SK-N-SH (cell line): ENCODE measurements around the gene TDO2. TPM values are rescaled to one million over a fixed set of nuclear protein-coding genes. Genes with fewer than 3 reads are reported as not detected.

ENCODE experiments used
- CTCF ChIA-PET: fragments of 300-600, 350-600 bp; formaldehyde crosslinking; extraction: SDS; loops from one replicate; lab custom pipeline; 2021; lab: Yijun Ruan, JAX
- POLR2A ChIA-PET: fragments of 350-600 bp; sonication (Branson Sonifier 250); formaldehyde crosslinking; extraction: SDS; loops from one replicate; lab custom pipeline; 2020; ENCODE audit warnings: antibody characterized with exemption, inconsistent platforms; lab: Yijun Ruan, JAX
- DNase-seq: peaks from one replicate; pipeline ENCODE4 v3.0.0; 2012
- H2AFZ ChIP-seq: fragments of 200-600 bp; sonication (generic); 2 replicates; pipeline ENCODE4 v1.8.1; 2016; ENCODE audit warnings: antibody characterized with exemption, mild to moderate bottlenecking, low read depth
- H3F3A ChIP-seq: fragments of 200-600 bp; sonication (generic); replicated peaks from 2 replicates; pipeline ENCODE3; 2016; ENCODE audit warnings: antibody characterized with exemption, mild to moderate bottlenecking; ENCODE audit not compliant: insufficient read depth
- H3K27ac ChIP-seq, 2 experiments: fragments of 200-500 bp in 1 of 2; fragments of 200-600 bp in 1 of 2; sonication (Bioruptor generic) in 1 of 2; sonication (generic), shearing (Covaris generic) in 1 of 2; 2 replicates each; pipeline versions ENCODE4 v1.5.1 to v1.6.1; 2014 to 2016; ENCODE audit warnings: low read depth in 2 of 2, inconsistent platforms in 1 of 2, low read length in 1 of 2, mild to moderate bottlenecking in 1 of 2, mixed read lengths in 1 of 2
- H3K27me3 ChIP-seq: fragments of 200-600 bp; sonication (generic), shearing (Covaris generic); 2 replicates; pipeline ENCODE4 v1.6.1; 2016; ENCODE audit warnings: mixed run types; ENCODE audit not compliant: insufficient read depth
- H3K36me3 ChIP-seq, 2 experiments: fragments of 200-500 bp in 1 of 2; fragments of 200-600 bp in 1 of 2; sonication (Bioruptor generic) in 1 of 2; sonication (generic) in 1 of 2; replicated peaks in 1 of 2; 2 replicates each; pipeline versions ENCODE3 to v1.5.1; 2014 to 2016; ENCODE audit warnings: low read length in 1 of 2, mild to moderate bottlenecking in 1 of 2; ENCODE audit not compliant: insufficient read depth in 2 of 2, control insufficient read depth in 1 of 2
- H3K4me1 ChIP-seq, 2 experiments: fragments of 200-500 bp in 1 of 2; fragments of 200-600 bp in 1 of 2; sonication (Bioruptor generic) in 1 of 2; sonication (generic), shearing (Covaris generic) in 1 of 2; 2 replicates each; pipeline versions ENCODE4 v1.5.1 to v1.6.1; 2014 to 2016; ENCODE audit warnings: low read depth in 1 of 2, low read length in 1 of 2, mixed run types in 1 of 2; ENCODE audit not compliant: insufficient read depth in 2 of 2, control insufficient read depth in 1 of 2
- H3K4me2 ChIP-seq: fragments of 200-600 bp; sonication (generic), shearing (Covaris generic); 2 replicates; pipeline ENCODE4 v1.6.1; 2017; ENCODE audit warnings: mixed run types
- H3K4me3 ChIP-seq, 2 experiments: fragments of 200-500 bp in 1 of 2; fragments of 200-600 bp in 1 of 2; sonication (Bioruptor generic) in 1 of 2; sonication (generic), shearing (Covaris generic) in 1 of 2; 2 replicates each; pipeline versions ENCODE4 v1.5.1 to v1.8.1; 2014 to 2016; ENCODE audit warnings: low read depth in 2 of 2, inconsistent platforms in 1 of 2, low read length in 1 of 2, mild to moderate bottlenecking in 1 of 2, mixed read lengths in 1 of 2, moderate library complexity in 1 of 2
- H3K79me2 ChIP-seq: fragments of 200-600 bp; sonication (generic); 2 replicates; pipeline ENCODE4 v1.8.1; 2017; ENCODE audit warnings: mild to moderate bottlenecking; ENCODE audit not compliant: insufficient read depth
- H3K9ac ChIP-seq: fragments of 200-600 bp; sonication (generic); 2 replicates; pipeline ENCODE4 v1.6.1; 2017; ENCODE audit warnings: mixed run types
- H3K9me2 ChIP-seq: fragments of 200-600 bp; sonication (generic); 2 replicates; pipeline ENCODE4 v1.6.1; 2017; ENCODE audit warnings: mixed run types
- H3K9me3 ChIP-seq: fragments of 200-600 bp; sonication (generic); 2 replicates; pipeline ENCODE4 v1.6.1; 2017; ENCODE audit warnings: mixed run types, mild to moderate bottlenecking, moderate library complexity
- H4K20me1 ChIP-seq: fragments of 200-600 bp; sonication (generic); 2 replicates; pipeline ENCODE4 v1.6.1; 2017; ENCODE audit warnings: mild to moderate bottlenecking, mixed run types; ENCODE audit not compliant: insufficient read depth
- CTCF ChIP-seq: fragments of 200-600 bp; sonication (generic); IDR thresholded peaks from 2 replicates; pipeline ENCODE4 v1.6.1; 2017; ENCODE audit warnings: antibody characterized with exemption, mild to moderate bottlenecking, moderate library complexity
- ELF1 ChIP-seq: IDR thresholded peaks from 2 replicates; pipeline ENCODE4 v1.4.0; 2012
- EP300 ChIP-seq, 2 experiments: IDR thresholded peaks; 2 replicates each; pipeline versions ENCODE4 v1.4.0 to v1.6.1; 2012; ENCODE audit warnings: borderline replicate concordance in 1 of 2, low read depth in 1 of 2, low read length in 1 of 2
- FOSL2 ChIP-seq: IDR thresholded peaks from 2 replicates; pipeline ENCODE4 v1.4.0; 2012; ENCODE audit warnings: low read depth, mild to moderate bottlenecking, moderate library complexity, borderline replicate concordance
- GATA2 ChIP-seq: sonication (generic); formaldehyde crosslinking; IDR thresholded peaks from 2 replicates; pipeline ENCODE4 v1.5.0; 2020; ENCODE audit warnings: mild to moderate bottlenecking, missing genetic modification reagents
- JUND ChIP-seq: IDR thresholded peaks from 2 replicates; pipeline ENCODE4 v1.4.0; 2012
- MAX ChIP-seq: IDR thresholded peaks from 2 replicates; pipeline ENCODE4 v1.4.0; 2012; ENCODE audit warnings: low read depth
- MXI1 ChIP-seq: IDR thresholded peaks from 2 replicates; pipeline ENCODE4 v1.6.1; 2012; ENCODE audit warnings: mild to moderate bottlenecking, low read depth, low read length, improper control_type of control experiment
- NFIC ChIP-seq: IDR thresholded peaks from 2 replicates; pipeline ENCODE4 v1.4.0; 2012; ENCODE audit warnings: borderline replicate concordance
- PBX3 ChIP-seq: IDR thresholded peaks from 2 replicates; pipeline ENCODE4; 2012
- REST ChIP-seq: IDR thresholded peaks from 2 replicates; pipeline ENCODE4 v1.6.1; 2012; ENCODE audit warnings: mild to moderate bottlenecking, low read depth, low read length, moderate library complexity
- SMC3 ChIP-seq: IDR thresholded peaks from 2 replicates; pipeline ENCODE4 v1.6.1; 2012; ENCODE audit warnings: low read depth, low read length, improper control_type of control experiment
- YY1 ChIP-seq: IDR thresholded peaks from 2 replicates; pipeline ENCODE4 v1.4.0; 2012; ENCODE audit warnings: low read depth, mild to moderate bottlenecking
- WGBS: methylation state at CpG from one replicate; pipeline ENCODE4 v1.1.6; 2017; ENCODE audit warnings: low lambda C conversion rate; 5-methylcytosine and 5-hydroxymethylcytosine counted together
- polyA plus RNA-seq, 3 experiments: library from polyadenylated mRNA; depleted of rRNA; stranded (reverse); fragments of >200 nt; gene quantifications; 2 replicates each; pipeline ENCODE4 v1.2.3, GENCODE V29; 2012

Gene TDO2
- polyA plus RNA-seq, 1 of the 3 experiments (the other 2 are of a cell fraction) = not detected

GRCh38 chr4:155906554-155907247, 3.2 kb downstream of the TDO2 start:
- H3K27ac ChIP-seq = no peak overlapping the region
- no peaks in the 10 kb centered on the region for H3K36me3 ChIP-seq
- 33% methylated on average over 6 of the region's 6 CpGs for WGBS
- peaks cover 0 to 5% of the 10 kb centered on the region in 2 experiments; a peak in 1 of 4 replicates for H3K4me1 ChIP-seq
- H3K27me3 ChIP-seq = no peaks in the 10 kb centered on the region
- H3F3A ChIP-seq = no peaks in the 10 kb centered on the region
- no peak for TF ChIP-seq YY1
- no peak for TF ChIP-seq REST
- no peak for TF ChIP-seq MXI1
- no peak for TF ChIP-seq GATA2
- TF ChIP-seq NFIC = no peak
- no peak for TF ChIP-seq FOSL2
- TF ChIP-seq MAX = no peak
- TF ChIP-seq CTCF = no peak
- TF ChIP-seq JUND = no peak
- TF ChIP-seq EP300 (IDR thresholded peaks at IDR 0.05; ENCODE audit: borderline replicate concordance in 1 of 2, low read depth in 1 of 2, low read length in 1 of 2) = no peak
- no peak for TF ChIP-seq PBX3
- no peak for TF ChIP-seq ELF1
- no peak for TF ChIP-seq SMC3
- no peaks in the 10 kb centered on the region for H3K9me2 ChIP-seq
- H3K4me2 ChIP-seq = no peak overlapping the region
- no peaks in the 10 kb centered on the region for H3K9me3 ChIP-seq
- no peak overlapping the region for H3K4me3 ChIP-seq
- no peaks in the 10 kb centered on the region for H4K20me1 ChIP-seq
- POLR2A ChIA-PET = no interaction called here
- DNase-seq = no peak
- H2AFZ ChIP-seq = 0 out of 2 replicates have a peak overlapping the region, but pooled peaks have one; percentile 4
- CTCF ChIA-PET = no interaction called here
- H3K79me2 ChIP-seq = no peaks in the 10 kb centered on the region
- no peak overlapping the region for H3K9ac ChIP-seq
